Caco-2 (cell line): ENCODE results near the gene TTYH3. TPM values are rescaled to one million over a fixed set of nuclear protein-coding genes. Genes with fewer than 3 reads are reported as not detected.
"Not testable (repeated sequence)": the region's sequence is repeated elsewhere in the genome, so short reads cannot be mapped to it uniquely, and the experiment has no call there.

Experiments used
- BruUV-seq: library from RNA; stranded (reverse); fragments of 400-500 nt; replicated peaks from 2 replicates; lab custom pipeline; 2021; lab: Mats Ljungman, UMichigan
- CTCF ChIA-PET: fragments of 300-600 bp; sonication (Branson Sonifier 250); formaldehyde crosslinking; loops from one replicate; lab custom pipeline; 2022; ENCODE audit warnings: antibody characterized with exemption; lab: Charles Lee
- POLR2A ChIA-PET: fragments of 300-600 bp; sonication (Branson Sonifier 250); formaldehyde crosslinking; loops from one replicate; lab custom pipeline; 2022; ENCODE audit warnings: antibody characterized with exemption; lab: Charles Lee
- DNase-seq, 2 experiments: peaks; one replicate each; pipeline versions ENCODE4 v3.0.0 to v3.0.0-alpha.2; 2020 to 2022
- H3K27me3 ChIP-seq: replicated peaks from 2 replicates; pipeline ENCODE4 v1.6.0; 2011; ENCODE audit warnings: low read length; ENCODE audit not compliant: control insufficient read depth, insufficient read depth
- H3K36me3 ChIP-seq: 2 replicates; pipeline ENCODE4 v1.5.1; 2011; ENCODE audit warnings: low read length; ENCODE audit not compliant: control insufficient read depth, insufficient read depth
- H3K4me1 ChIP-seq: fragments of 250-450 bp; sonication (Bioruptor Pico); 2 replicates; pipeline ENCODE4 v1.5.1; 2020; ENCODE audit warnings: mild to moderate bottlenecking
- H3K4me3 ChIP-seq: 2 replicates; pipeline ENCODE4 v1.5.1; 2011; ENCODE audit warnings: low read depth, mild to moderate bottlenecking, control low read depth, low read length
- H3K9me3 ChIP-seq: fragments of 250-450 bp; sonication (Bioruptor Pico); 2 replicates; pipeline ENCODE4 v1.5.1; 2020; ENCODE audit warnings: mild to moderate bottlenecking, moderate library complexity
- H3K27ac Mint-ChIP-seq: one replicate; pipeline ENCODE4 v1.8.0; 2022; ENCODE audit warnings: mixed read lengths; ENCODE audit not compliant: unreplicated experiment
- H3K27me3 Mint-ChIP-seq: one replicate; pipeline ENCODE4 v1.8.0; 2022; ENCODE audit warnings: mixed read lengths; ENCODE audit not compliant: insufficient read depth, unreplicated experiment
- H3K36me3 Mint-ChIP-seq: one replicate; pipeline ENCODE4 v1.8.0; 2022; ENCODE audit warnings: mild to moderate bottlenecking, mixed read lengths; ENCODE audit not compliant: insufficient read depth, unreplicated experiment
- H3K4me1 Mint-ChIP-seq: one replicate; pipeline ENCODE4 v1.8.0; 2022; ENCODE audit warnings: low read depth, mixed read lengths; ENCODE audit not compliant: unreplicated experiment
- H3K4me3 Mint-ChIP-seq: one replicate; pipeline ENCODE4 v1.8.0; 2022; ENCODE audit warnings: mild to moderate bottlenecking, moderate library complexity, mixed read lengths; ENCODE audit not compliant: unreplicated experiment
- H3K9me3 Mint-ChIP-seq: one replicate; pipeline ENCODE4 v1.8.0; 2022; ENCODE audit warnings: mixed read lengths; ENCODE audit not compliant: unreplicated experiment
- intact Hi-C: fragments of 100-400 bp; cut with micrococcal nuclease; formaldehyde crosslinking; loops from one replicate; pipeline ENCODE4 v1.10.0; 2022; ENCODE audit not compliant: unreplicated experiment
- total RNA-seq: library from RNA; stranded (reverse); gene quantifications from 2 replicates; pipeline ENCODE4 v1.2.3, GENCODE V29; 2022
- TF ChIP-seq, protein P1 (sequence below), 2 experiments: fragments of 200-600 bp in 1 of 2; IDR thresholded peaks; 1 replicate in 1 of 2; 2 replicates in 1 of 2; pipeline versions ENCODE4 v1.5.1 to v1.8.0; 2011 to 2022; ENCODE audit warnings: antibody characterized with exemption in 1 of 2, control low read depth in 1 of 2, inconsistent platforms in 1 of 2, low read depth in 1 of 2, low read length in 1 of 2, mild to moderate bottlenecking in 1 of 2, moderate library complexity in 1 of 2; ENCODE audit not compliant: insufficient read depth in 1 of 2, severe bottlenecking in 1 of 2, unreplicated experiment in 1 of 2

TTYH3 gene
- total RNA-seq, 1 experiment from 2014 or later = 57.3 TPM

GRCh38 chr7:2607923-2608904 is 23.6 kb upstream of the TTYH3 start:
- no peaks in the 10 kb centered on the region for H3K4me1 ChIP-seq
- H3K27ac Mint-ChIP-seq = peak overlapping the region; percentile 39
- H3K36me3 ChIP-seq = no peaks in the 10 kb centered on the region
- intact Hi-C loops = loop anchor here (5.0 kb wide), 1 partner anchor 74 kb away; no protein-coding TSS in a partner anchor
- DNase-seq = no peak
- no peaks in the 10 kb centered on the region for H3K9me3 ChIP-seq
- POLR2A ChIA-PET = interaction anchor here (1.0 kb wide), 1 partner anchor 14 kb away, joined by 3 read pairs; no protein-coding TSS in a partner anchor
- H3K27me3 Mint-ChIP-seq = no peaks in the 10 kb centered on the region
- BruUV-seq = no TSS peak
- H3K36me3 Mint-ChIP-seq = no peaks in the 10 kb centered on the region
- H3K4me3 Mint-ChIP-seq = no peak overlapping the region
- CTCF ChIA-PET = interaction anchor here (0.6 to 1.0 kb wide), 3 partner anchors 10 to 157 kb away, joined by 3 to 5 read pairs (median 5); no protein-coding TSS in a partner anchor
- no peak overlapping the region for H3K4me3 ChIP-seq
- H3K4me1 Mint-ChIP-seq = no peaks in the 10 kb centered on the region
- TF ChIP-seq, protein P1, sequence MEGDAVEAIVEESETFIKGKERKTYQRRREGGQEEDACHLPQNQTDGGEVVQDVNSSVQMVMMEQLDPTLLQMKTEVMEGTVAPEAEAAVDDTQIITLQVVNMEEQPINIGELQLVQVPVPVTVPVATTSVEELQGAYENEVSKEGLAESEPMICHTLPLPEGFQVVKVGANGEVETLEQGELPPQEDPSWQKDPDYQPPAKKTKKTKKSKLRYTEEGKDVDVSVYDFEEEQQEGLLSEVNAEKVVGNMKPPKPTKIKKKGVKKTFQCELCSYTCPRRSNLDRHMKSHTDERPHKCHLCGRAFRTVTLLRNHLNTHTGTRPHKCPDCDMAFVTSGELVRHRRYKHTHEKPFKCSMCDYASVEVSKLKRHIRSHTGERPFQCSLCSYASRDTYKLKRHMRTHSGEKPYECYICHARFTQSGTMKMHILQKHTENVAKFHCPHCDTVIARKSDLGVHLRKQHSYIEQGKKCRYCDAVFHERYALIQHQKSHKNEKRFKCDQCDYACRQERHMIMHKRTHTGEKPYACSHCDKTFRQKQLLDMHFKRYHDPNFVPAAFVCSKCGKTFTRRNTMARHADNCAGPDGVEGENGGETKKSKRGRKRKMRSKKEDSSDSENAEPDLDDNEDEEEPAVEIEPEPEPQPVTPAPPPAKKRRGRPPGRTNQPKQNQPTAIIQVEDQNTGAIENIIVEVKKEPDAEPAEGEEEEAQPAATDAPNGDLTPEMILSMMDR (IDR thresholded peaks at IDR 0.05; ENCODE audit: insufficient read depth in 1 of 2, low read depth in 1 of 2, low read length in 1 of 2, severe bottlenecking in 1 of 2, unreplicated experiment in 1 of 2) = no peak
- no peaks in the 10 kb centered on the region for H3K27me3 ChIP-seq
- no peaks in the 10 kb centered on the region for H3K9me3 Mint-ChIP-seq

DNA sequence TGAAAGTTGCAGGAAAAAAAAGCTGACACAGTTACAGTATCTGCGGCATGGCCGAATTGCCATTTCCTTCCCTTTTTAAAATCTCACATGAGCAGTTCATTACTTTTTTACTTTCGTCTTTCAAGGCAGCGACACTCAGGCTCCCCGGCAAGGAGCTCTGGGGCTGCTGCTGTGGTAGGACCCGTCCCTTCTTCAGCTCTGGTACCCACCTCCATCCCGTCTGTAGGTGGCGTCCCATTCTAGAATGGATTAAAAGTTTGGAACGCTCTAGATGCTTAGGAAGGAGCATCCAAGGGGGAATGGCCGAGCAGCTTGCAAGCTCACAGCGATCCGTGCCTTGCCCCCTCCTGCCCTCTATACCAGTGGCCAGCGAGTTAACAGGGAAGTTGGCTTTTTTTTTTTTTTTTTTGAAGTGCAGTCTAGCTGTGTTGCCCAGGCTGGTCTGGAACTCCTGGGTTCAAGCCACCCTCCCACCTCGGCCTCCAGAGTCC is 22.8 kb upstream of the TTYH3 start:
- Histone ChIP-seq H3K36me3 (no peaks in the 10 kb centered on the region), H3K9me3 (no peaks in the 10 kb centered on the region), H3K4me3 (no peak overlapping the region), H3K4me1 (no peaks in the 10 kb centered on the region), H3K27me3 (no peaks in the 10 kb centered on the region)
- Mint-ChIP-seq H3K36me3 (no peaks in the 10 kb centered on the region), H3K4me1 (peaks cover 5% of the 10 kb centered on the region), H3K27ac (no peak overlapping the region), H3K4me3 (no peak overlapping the region), H3K9me3 (no peaks in the 10 kb centered on the region), H3K27me3 (no peaks in the 10 kb centered on the region)
- no TSS peak for BruUV-seq
- intact Hi-C loops = loop anchor here (5.0 kb wide), 1 partner anchor 73 kb away; no protein-coding TSS in a partner anchor
- ChIA-PET CTCF (interaction anchor here (0.6 to 1.0 kb wide), 4 partner anchors 10 to 157 kb away, joined by 3 to 6 read pairs (median 5); no protein-coding TSS in a partner anchor), POLR2A (interaction anchor here (1.0 kb wide), 1 partner anchor 13 kb away, joined by 3 read pairs; no protein-coding TSS in a partner anchor)
- peak in 1 of 2 experiments; percentile 36 for DNase-seq
- TF ChIP-seq, protein P1 (IDR thresholded peaks at IDR 0.05; ENCODE audit: insufficient read depth in 1 of 2, low read depth in 1 of 2, low read length in 1 of 2, severe bottlenecking in 1 of 2, unreplicated experiment in 1 of 2) = peak; percentile 20 to 25

GRCh38 chr7:2609646-2610045 is 22.1 kb upstream of the TTYH3 start:
- H3K36me3 Mint-ChIP-seq, H3K36me3 ChIP-seq, H3K4me3 Mint-ChIP-seq, POLR2A ChIA-PET, H3K27me3 ChIP-seq, H3K4me1 Mint-ChIP-seq, H3K27ac Mint-ChIP-seq, H3K4me1 ChIP-seq, H3K9me3 ChIP-seq, DNase-seq, H3K4me3 ChIP-seq, H3K9me3 Mint-ChIP-seq, BruUV-seq, H3K27me3 Mint-ChIP-seq: not testable (repeated sequence)
- intact Hi-C loops = loop anchor here (5.0 kb wide), 1 partner anchor 73 kb away; no protein-coding TSS in a partner anchor
- CTCF ChIA-PET = interaction anchor here (0.7 to 1.0 kb wide), 2 partner anchors 22 to 158 kb away, joined by 5 to 6 read pairs; no protein-coding TSS in a partner anchor
